WTC11 (cell line): ENCODE results near the gene HPCA.

Experiments used
- ATF6 ChIP-seq: sonication (generic); formaldehyde crosslinking; IDR thresholded peaks from 2 replicates; pipeline ENCODE4 v1.8.1; 2023; ENCODE audit warnings: mild to moderate bottlenecking, missing genetic modification reagents
- CTCF ChIP-seq: fragments of 200-600 bp; IDR thresholded peaks from 2 replicates; pipeline ENCODE4 v1.8.0; 2022; ENCODE audit warnings: antibody characterized with exemption
- SMAD3 ChIP-seq: sonication (generic); formaldehyde crosslinking; IDR thresholded peaks from 2 replicates; pipeline ENCODE4 v1.8.0; 2022; ENCODE audit warnings: missing genetic modification reagents, mild to moderate bottlenecking, borderline replicate concordance
- ZNF512 ChIP-seq: sonication (generic); formaldehyde crosslinking; IDR thresholded peaks from 2 replicates; pipeline ENCODE4 v1.8.1; 2022; ENCODE audit warnings: missing genetic modification reagents, borderline replicate concordance

GRCh38 chr1:32926562-32926961 lies 40.3 kb downstream of the HPCA start:
- TF ChIP-seq CTCF (no peak), ZNF512 (no peak), ATF6 (CRISPR knock-in tag) (no peak), SMAD3 (CRISPR knock-in tag) (no peak)
